ENCODE measurements around the gene ZIM2.

The ZIM2 gene

DNA sequence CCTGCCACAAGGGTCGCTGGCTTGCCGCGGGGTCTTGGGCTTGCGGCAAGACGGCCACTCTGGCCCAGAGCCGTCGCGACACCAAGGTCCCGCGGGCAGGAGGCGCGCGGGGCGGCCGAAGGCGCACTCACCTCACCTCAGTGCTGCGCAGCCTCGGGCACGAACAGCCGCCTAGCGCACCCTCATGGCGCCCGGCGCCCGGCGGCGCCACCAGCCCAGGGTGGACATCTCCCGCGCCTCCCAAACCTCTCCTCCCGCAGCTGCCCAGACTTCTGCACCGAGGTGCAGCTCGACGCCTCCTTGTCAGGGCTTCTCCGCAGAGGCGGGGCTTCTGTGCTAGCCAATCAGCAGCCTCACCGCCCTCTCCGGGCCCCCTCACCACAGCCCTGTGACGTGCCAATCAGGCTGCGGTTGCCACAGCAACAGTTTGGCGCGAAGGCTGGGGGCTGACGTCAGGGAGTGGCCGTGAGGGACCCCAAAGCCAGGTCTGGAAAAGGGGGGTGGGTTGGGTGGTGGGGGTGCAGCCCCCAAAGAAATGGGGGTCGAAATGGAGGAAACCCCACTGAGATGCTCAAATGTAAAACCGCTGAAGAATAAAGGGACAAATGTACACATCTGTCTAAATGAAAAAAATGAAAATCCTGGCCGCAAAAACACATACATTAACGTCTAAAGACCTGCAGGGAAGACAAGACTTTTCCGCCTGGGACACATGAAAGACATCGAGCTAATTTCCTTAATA, at the start of gene ZIM2, which contains the start of gene PEG3:
TSS of gene ZIM2 (minus strand) at position 276 of the 742 bp plus-strand sequence. CDS start 16,449 bp downstream, outside the sequence.
TSS of gene PEG3 (minus strand) at position 276 of the 742 bp plus-strand sequence. CDS start 16,071 bp downstream, outside the sequence.
- TF ChIP-seq GATA2 (IDR thresholded peaks at IDR 0.05; ENCODE audit: low read depth, low read length): no peak
- TF ChIP-seq GATA3 (IDR thresholded peaks at IDR 0.05; ENCODE audit: low read depth, low read length): no peak

DNA sequence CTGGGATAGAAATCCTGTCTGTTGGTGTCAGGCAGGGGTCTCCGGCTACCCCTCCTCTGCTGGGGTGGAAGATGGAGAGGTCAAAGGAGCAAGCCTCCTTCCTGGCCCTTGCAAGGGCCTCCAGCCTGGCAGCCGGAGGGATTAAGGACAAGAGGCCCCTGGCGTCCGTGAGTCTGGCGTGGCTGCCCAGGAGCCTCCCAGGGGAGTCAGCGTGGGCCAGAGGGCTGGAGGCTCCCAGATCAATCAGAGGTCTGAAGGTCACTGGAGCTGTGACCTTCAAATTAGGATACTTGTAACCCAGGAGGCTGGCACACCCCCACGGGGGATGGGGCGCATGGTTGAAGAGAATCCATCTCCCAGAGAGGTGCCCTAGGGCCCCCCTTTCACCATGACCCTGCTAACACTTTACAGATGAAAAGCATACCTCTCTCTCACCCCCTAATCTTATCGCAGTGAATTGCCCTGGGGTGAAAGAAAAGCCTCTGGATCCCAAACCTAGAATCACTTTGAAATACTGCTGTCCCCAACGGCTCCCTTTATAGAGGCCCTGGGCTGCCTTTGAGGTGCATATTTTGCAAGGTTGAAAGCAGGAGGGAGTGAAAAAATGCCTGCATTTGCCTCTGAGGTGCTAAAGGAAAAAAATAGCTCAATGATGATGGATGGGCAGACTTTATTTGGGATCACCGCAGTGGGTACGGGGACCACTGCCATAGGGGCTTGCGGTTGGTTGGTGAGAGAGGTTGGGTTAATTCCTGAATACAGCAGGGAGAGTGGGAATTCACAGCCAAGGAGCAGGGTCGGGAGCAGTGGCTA, 44.9 kb upstream of the ZIM2 start:
- TF ChIP-seq GATA2 (IDR thresholded peaks at IDR 0.05; ENCODE audit: low read depth, low read length): no peak
- no peak for TF ChIP-seq GATA3 (IDR thresholded peaks at IDR 0.05; ENCODE audit: low read depth, low read length)

DNA sequence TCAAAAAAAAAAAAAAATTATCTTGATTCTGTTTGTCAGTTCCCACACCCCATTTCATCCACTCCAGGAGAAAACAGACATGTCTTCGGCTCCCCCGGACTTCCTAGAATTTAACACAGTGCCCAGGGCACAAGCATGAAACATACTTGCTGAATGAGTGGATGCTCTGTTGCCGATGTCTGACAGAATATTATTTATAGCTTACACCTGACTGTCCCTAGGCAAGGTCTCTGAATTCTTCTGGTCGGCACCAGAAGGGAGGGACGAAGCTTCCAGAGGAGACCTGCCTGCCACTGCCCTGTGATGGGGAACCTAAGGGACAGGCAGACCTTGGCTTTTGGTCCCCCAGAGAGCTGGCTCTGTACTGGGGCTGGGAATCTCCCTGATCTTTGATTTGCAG, 43.9 kb upstream of the ZIM2 start:
- TF ChIP-seq GATA3 (IDR thresholded peaks at IDR 0.05; ENCODE audit: low read depth, low read length) (no peak), GATA2 (IDR thresholded peaks at IDR 0.05; ENCODE audit: low read depth, low read length) (no peak)

GRCh38 chr19:56880592-56881190, 40.2 kb upstream of the ZIM2 start:
- no peak for TF ChIP-seq GATA2 (IDR thresholded peaks at IDR 0.05; ENCODE audit: low read depth, low read length)
- no peak for TF ChIP-seq GATA3 (IDR thresholded peaks at IDR 0.05; ENCODE audit: low read depth, low read length)

GRCh38 chr19:56877069-56877715, 36.7 kb upstream of the ZIM2 start:
- TF ChIP-seq GATA3 (IDR thresholded peaks at IDR 0.05; ENCODE audit: low read depth, low read length) (no peak), GATA2 (IDR thresholded peaks at IDR 0.05; ENCODE audit: low read depth, low read length) (no peak)

DNA sequence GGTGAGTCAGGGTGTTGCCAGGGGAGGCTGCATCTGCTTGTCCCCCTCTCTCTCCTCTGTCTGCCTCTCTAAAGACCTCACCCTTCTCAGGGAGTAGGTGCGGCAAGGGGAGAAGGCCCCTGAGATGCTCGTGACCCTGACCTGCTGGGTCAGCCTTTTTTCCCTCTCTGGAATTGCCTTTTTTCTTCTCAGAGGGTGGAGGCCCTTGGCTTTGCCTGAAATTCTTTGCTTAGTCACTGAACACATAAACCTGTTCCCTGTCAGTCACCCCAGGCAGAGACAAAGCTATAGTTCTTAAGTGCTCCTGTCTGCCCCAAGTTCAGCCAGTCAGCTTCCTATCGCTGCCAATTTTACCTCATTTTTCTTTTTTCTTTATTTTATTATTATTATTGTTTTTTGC, 35.2 kb upstream of the ZIM2 start:
- TF ChIP-seq GATA3 (IDR thresholded peaks at IDR 0.05; ENCODE audit: low read depth, low read length) (no peak), GATA2 (IDR thresholded peaks at IDR 0.05; ENCODE audit: low read depth, low read length) (no peak)

DNA sequence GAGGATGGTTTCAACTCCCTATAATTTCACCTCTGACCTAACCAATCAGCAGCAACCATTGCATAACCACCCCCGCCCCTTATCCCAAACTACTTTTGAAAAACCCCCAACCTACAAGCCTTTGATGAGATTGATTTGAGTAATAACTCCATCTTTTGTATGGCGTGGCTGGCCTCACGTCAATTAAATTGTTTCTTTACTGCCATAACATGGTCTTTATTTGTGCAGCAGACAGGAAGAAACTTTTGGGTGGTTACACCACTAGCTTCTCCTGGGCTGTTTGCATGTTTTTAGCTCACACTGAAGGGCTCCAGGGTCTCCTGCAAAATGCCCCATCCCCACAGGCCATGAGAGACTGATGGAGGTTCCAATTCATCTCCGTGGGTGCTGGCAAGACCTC, 34.0 kb upstream of the ZIM2 start:
- no peak for TF ChIP-seq GATA3 (IDR thresholded peaks at IDR 0.05; ENCODE audit: low read depth, low read length)
- TF ChIP-seq GATA2 (IDR thresholded peaks at IDR 0.05; ENCODE audit: low read depth, low read length): no peak

DNA sequence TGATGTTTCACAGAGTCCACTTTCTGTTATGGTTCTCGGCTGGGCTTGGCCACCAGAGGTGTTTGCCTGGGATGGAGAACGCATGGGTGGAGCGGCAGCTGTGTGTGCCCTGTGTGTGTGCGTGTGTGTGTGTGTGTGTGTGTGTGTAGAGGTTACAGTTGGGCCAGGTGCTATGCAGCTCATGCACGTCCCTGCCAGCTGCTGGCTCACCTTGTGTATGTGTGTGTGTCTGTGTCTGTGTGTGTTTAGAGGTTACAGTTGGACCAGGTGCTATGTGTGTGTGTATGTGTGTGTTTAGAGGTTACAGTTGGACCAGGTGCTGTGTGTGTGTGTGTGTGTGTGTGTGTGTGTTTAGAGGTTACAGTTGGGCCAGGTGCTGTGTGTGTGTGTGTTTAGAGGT, 33.0 kb upstream of the ZIM2 start:
- TF ChIP-seq GATA2 (IDR thresholded peaks at IDR 0.05; ENCODE audit: low read depth, low read length) (no peak), GATA3 (IDR thresholded peaks at IDR 0.05; ENCODE audit: low read depth, low read length) (no peak)

- no peak for TF ChIP-seq GATA2 (IDR thresholded peaks at IDR 0.05; ENCODE audit: low read depth, low read length)
- no peak for TF ChIP-seq GATA3 (IDR thresholded peaks at IDR 0.05; ENCODE audit: low read depth, low read length)
These were observed 29.4 kb upstream of the ZIM2 start for GRCh38 chr19:56869886-56870285.

DNA sequence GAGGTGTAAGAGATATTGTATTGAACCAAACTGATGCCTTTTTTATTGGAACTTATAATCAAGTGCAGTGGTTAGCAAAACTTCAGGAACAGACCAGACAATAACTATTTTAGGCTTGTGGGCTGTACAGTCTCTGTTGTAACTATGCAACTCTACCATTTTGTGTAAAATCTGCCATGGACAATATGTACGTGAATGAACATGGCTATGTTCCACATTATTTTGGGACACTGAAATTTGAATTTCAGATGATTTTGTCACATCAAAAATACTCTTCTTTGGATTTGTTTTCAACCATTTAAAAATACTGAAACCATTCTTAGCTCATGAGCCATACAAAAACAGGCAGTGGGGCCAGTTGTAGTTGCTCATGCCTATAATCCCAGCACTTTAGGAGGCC, 27.9 kb upstream of the ZIM2 start:
- TF ChIP-seq GATA2 (IDR thresholded peaks at IDR 0.05; ENCODE audit: low read depth, low read length) (no peak), GATA3 (IDR thresholded peaks at IDR 0.05; ENCODE audit: low read depth, low read length) (no peak)

DNA sequence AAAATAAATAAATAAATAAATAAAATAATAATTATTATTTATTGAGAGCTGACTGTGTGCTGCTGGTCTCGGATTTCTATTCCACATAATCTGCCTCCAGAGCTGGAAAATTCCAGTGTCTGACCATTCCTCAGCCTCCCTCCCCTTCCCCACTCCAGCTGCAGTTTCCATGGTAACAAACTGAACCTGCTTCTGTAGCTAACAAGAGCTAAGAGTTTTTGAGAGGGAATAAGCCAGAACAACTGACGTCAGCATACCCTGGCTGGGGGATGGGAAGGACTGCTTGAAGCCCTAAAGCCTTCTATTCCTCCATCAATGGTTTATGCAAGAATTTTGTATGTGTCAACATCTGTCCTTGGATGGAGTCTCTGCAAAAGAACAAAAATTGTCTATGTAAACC, 26.0 kb upstream of the ZIM2 start:
- TF ChIP-seq GATA2 (IDR thresholded peaks at IDR 0.05; ENCODE audit: low read depth, low read length): no peak
- TF ChIP-seq GATA3 (IDR thresholded peaks at IDR 0.05; ENCODE audit: low read depth, low read length): no peak

DNA sequence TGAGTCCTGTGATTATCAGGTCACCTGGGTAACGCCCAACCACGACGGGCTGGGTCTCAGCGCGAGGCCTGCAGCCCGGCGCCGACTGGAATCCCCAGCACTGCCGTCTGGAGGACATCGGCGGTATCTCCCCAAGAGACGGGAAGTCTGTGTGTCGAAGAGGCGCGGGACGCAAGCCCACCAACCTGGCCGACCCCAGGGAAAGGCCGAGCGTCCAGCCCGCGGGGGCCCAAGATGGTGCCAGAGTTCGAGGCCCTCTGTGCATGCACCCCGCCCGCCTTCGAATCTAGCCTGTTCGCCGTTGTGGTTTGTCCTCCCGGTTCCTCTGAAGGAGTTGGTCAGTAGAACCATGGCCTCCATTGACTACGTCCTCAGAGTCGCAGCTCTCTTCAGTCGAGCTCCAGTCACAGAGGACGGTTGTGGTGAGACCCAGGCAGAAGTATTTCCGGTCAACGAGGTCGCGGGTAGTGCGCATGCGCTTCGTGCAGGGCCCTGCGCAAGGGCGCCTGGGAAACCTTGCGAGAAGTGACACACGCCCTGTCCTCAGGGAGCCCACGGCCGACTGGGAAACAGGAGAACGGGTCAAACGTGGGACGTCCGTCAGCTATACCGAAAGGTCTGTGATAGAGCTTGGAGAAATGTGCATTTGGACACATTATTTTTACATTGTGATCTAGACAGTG, 24.1 kb upstream of the ZIM2 start:
- TF ChIP-seq GATA3 (IDR thresholded peaks at IDR 0.05; ENCODE audit: low read depth, low read length) (no peak), GATA2 (IDR thresholded peaks at IDR 0.05; ENCODE audit: low read depth, low read length) (no peak)

DNA sequence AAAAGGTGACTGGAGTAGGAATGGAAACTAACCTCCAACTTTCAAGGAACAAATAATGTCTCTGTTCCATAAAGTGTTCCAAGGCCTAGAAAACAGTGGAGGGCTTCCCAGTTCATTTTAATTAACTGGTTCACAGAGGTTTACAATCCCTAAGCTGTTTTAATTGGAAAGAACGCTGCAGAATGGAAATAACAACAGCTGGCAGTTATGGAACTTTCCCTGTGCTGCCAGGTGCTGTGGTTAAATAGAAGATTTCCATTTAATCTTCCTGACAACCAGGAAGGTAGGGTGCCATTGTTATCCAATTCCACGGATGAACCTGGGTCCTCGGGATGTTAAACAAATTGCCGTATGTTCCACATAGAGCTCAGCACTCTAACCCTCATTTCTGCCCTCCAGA, 22.2 kb upstream of the ZIM2 start:
- TF ChIP-seq GATA2 (IDR thresholded peaks at IDR 0.05; ENCODE audit: low read depth, low read length) (no peak), GATA3 (IDR thresholded peaks at IDR 0.05; ENCODE audit: low read depth, low read length) (no peak)

Measured in SH-SY5Y (cell line).